Measurements from ENCODE around the gene MAPKBP1. TPM values are rescaled to one million over a fixed set of nuclear protein-coding genes. Genes with fewer than 3 reads are reported as not detected.

MAPKBP1 gene
- total RNA-seq, 1 experiment from 2014 or later = 13.7 TPM

DNA sequence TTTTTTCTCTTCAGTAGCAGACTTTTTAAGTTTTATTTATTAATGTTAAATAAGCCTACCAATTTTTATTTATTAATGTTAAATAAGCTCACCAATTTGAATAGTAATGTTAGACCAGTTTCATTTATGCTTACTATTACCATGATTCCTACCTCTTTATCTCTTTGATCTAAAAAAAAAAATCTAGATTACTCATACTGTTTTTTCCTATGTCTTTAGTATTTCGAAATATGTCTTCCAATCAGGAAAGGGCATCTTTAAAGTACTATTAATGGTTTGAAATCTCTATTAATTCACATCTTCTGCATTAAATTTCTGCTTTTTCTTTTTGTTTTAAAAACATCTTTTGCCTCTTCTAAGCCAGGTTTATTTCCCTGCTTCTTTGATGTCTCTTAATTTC lies 27.5 kb upstream of the MAPKBP1 start:
- Histone ChIP-seq H3K4me2 (ENCODE audit: insufficient read depth, insufficient read length, low read length) (no peak overlapping the region), H4K20me1 (ENCODE audit: control insufficient read depth, insufficient read depth, insufficient read length) (no peaks in the 10 kb centered on the region), H2BK15ac (ENCODE audit: low read depth, low read length) (no peak overlapping the region), H3K9me3 (ENCODE audit: control insufficient read depth, low read depth, low read length) (no peaks in the 10 kb centered on the region), H3K14ac (ENCODE audit: insufficient read depth, low read length) (no peak overlapping the region), H2BK120ac (ENCODE audit: low read depth, low read length, poor library complexity, severe bottlenecking) (no peak overlapping the region), H3K9ac (ENCODE audit: extremely low read depth, insufficient read length, low read length) (no peak overlapping the region), H2BK20ac (ENCODE audit: low read depth, low read length, poor library complexity, severe bottlenecking) (no peak overlapping the region), H4K5ac (ENCODE audit: insufficient read length, low read depth, low read length) (no peak overlapping the region), H3K23me2 (ENCODE audit: insufficient read length, low read depth, low read length, poor library complexity, severe bottlenecking) (no peaks in the 10 kb centered on the region), H3K56ac (ENCODE audit: insufficient read length, low read depth, low read length) (no peak overlapping the region), H3K27me3 (ENCODE audit: insufficient read depth, low read length) (no peaks in the 10 kb centered on the region), H4K91ac (ENCODE audit: insufficient read length, low read depth, low read length) (no peak overlapping the region), H3K79me2 (ENCODE audit: insufficient read depth, low read length) (no peaks in the 10 kb centered on the region), H2BK12ac (ENCODE audit: insufficient read length, low read depth, low read length) (no peak overlapping the region), H4K8ac (replicated peaks; ENCODE audit: insufficient read length, low read depth, low read length) (no peak overlapping the region), H3K23ac (ENCODE audit: insufficient read length, low read depth, low read length) (no peak overlapping the region), H3K18ac (ENCODE audit: insufficient read length, low read depth, low read length) (no peak overlapping the region), H2AFZ (ENCODE audit: low read length) (no peak overlapping the region), H3T11ph (ENCODE audit: low read length) (no peak overlapping the region), H2BK5ac (ENCODE audit: insufficient read length, low read length) (no peak overlapping the region), H3K79me1 (ENCODE audit: insufficient read depth, low read depth, low read length, poor library complexity, severe bottlenecking) (no peaks in the 10 kb centered on the region), H3K4me1 (ENCODE audit: insufficient read depth, low read length) (no peaks in the 10 kb centered on the region), H3K4ac (ENCODE audit: low read depth, low read length) (no peak overlapping the region), H2AK5ac (ENCODE audit: insufficient read length, low read length) (no peak overlapping the region), H3K27ac (ENCODE audit: insufficient read length, low read depth, low read length) (no peak overlapping the region)
- Mint-ChIP-seq H3K4me3 (no peak overlapping the region), H3K9me3 (no peaks in the 10 kb centered on the region), H3K27ac (no peak overlapping the region), H3K36me3 (ENCODE audit: insufficient read depth in 1 of 3, low read depth in 3 of 3) (peaks cover 19 to 60% (median 40%) of the 10 kb centered on the region in 3 experiments; a peak in 6 of 7 replicates), H3K27me3 (ENCODE audit: low read depth) (no peaks in the 10 kb centered on the region), H3K4me1 (no peaks in the 10 kb centered on the region)
- WGBS (ENCODE audit: extremely low coverage, insufficient read length, low lambda C conversion rate) = no CpG with 5 or more reads among the region's 1 CpG
- TF ChIP-seq, protein P1, sequence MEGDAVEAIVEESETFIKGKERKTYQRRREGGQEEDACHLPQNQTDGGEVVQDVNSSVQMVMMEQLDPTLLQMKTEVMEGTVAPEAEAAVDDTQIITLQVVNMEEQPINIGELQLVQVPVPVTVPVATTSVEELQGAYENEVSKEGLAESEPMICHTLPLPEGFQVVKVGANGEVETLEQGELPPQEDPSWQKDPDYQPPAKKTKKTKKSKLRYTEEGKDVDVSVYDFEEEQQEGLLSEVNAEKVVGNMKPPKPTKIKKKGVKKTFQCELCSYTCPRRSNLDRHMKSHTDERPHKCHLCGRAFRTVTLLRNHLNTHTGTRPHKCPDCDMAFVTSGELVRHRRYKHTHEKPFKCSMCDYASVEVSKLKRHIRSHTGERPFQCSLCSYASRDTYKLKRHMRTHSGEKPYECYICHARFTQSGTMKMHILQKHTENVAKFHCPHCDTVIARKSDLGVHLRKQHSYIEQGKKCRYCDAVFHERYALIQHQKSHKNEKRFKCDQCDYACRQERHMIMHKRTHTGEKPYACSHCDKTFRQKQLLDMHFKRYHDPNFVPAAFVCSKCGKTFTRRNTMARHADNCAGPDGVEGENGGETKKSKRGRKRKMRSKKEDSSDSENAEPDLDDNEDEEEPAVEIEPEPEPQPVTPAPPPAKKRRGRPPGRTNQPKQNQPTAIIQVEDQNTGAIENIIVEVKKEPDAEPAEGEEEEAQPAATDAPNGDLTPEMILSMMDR (conservative IDR thresholded peaks at IDR 0.05) = no peak
- DNase-seq = no peak
